HepG2 (cell line): ENCODE measurements around the gene INKA1. TPM values are rescaled to one million over a fixed set of nuclear protein-coding genes. Genes with fewer than 3 reads are reported as not detected.

ENCODE experiments used
- ATAC-seq: fragments of 200-7000 bp; cut with Tn5 transposase; 3 replicates; pipeline ENCODE4 v1.9.1; 2020; ENCODE audit warnings: mild to moderate bottlenecking, moderate library complexity
- BruUV-seq: library from RNA; stranded (reverse); fragments of 400-500 nt; replicated peaks from 2 replicates; lab custom pipeline; 2021; lab: Mats Ljungman, UMichigan
- CTCF ChIA-PET: fragments of 300-600 bp; formaldehyde crosslinking; extraction: SDS; loops from one replicate; lab custom pipeline; 2021; ENCODE audit warnings: low total read pairs, inconsistent platforms, low intra/inter-chr PET ratio; lab: Yijun Ruan, JAX
- POLR2A ChIA-PET: fragments of 350-600 bp; sonication (Branson Sonifier 250); formaldehyde crosslinking; loops from one replicate; lab custom pipeline; 2020; ENCODE audit warnings: antibody characterized with exemption, inconsistent platforms; lab: Yijun Ruan, JAX
- DNase-seq: peaks from one replicate; pipeline ENCODE4 v3.0.0-alpha.2; 2015; ENCODE audit warnings: low spot score
- FAIRE-seq: peaks from 3 replicates; lab custom pipeline; 2011; peaks lifted over from hg19 to GRCh38; lab: Jason Lieb, UNC
- H2AFZ ChIP-seq: one replicate; pipeline ENCODE4 v1.6.1; 2011; ENCODE audit warnings: low read length, inconsistent platforms
- H3K27ac ChIP-seq: fragments of 300-600 bp; 3 replicates; pipeline ENCODE4 v1.8.0; 2011; ENCODE audit warnings: mixed run types, mild to moderate bottlenecking, mixed read lengths, low read length, inconsistent platforms; ENCODE audit not compliant: insufficient read depth; ENCODE audit errors: extremely low read length
- H3K27me3 ChIP-seq, 2 experiments: fragments of 200-600 bp in 1 of 2; 2 replicates in 1 of 2; 3 replicates in 1 of 2; pipeline versions ENCODE4 v1.6.0 to v1.8.0; 2011; ENCODE audit warnings: low read length in 2 of 2, mild to moderate bottlenecking in 2 of 2, moderate library complexity in 2 of 2, inconsistent platforms in 1 of 2; ENCODE audit not compliant: insufficient read depth in 2 of 2, control insufficient read depth in 1 of 2
- H3K36me3 ChIP-seq, 2 experiments: fragments of 200-600 bp in 1 of 2; replicated peaks in 1 of 2; 2 replicates in 1 of 2; 3 replicates in 1 of 2; pipeline versions ENCODE4 v1.5.1 to v1.8.0; 2011; ENCODE audit warnings: low read length in 2 of 2, inconsistent platforms in 1 of 2; ENCODE audit not compliant: insufficient read depth in 2 of 2, control insufficient read depth in 1 of 2
- H3K4me1 ChIP-seq: 2 replicates; pipeline ENCODE4 v1.5.1; 2012; ENCODE audit warnings: low read length, inconsistent platforms; ENCODE audit not compliant: insufficient read depth
- H3K4me2 ChIP-seq: 2 replicates; pipeline ENCODE4 v1.6.0; 2011; ENCODE audit warnings: low read depth, low read length, inconsistent platforms
- H3K4me3 ChIP-seq, 3 experiments: fragments of 200-600 bp in 1 of 3; sonication (generic), shearing (Covaris generic) in 1 of 3; replicated peaks in 1 of 3; 2 replicates each; pipeline ENCODE4 v1.5.1; 2011 to 2016; ENCODE audit warnings: low read length in 3 of 3, inconsistent platforms in 2 of 3, low read depth in 2 of 3, mild to moderate bottlenecking in 2 of 3, control low read depth in 1 of 3, mixed read lengths in 1 of 3; ENCODE audit not compliant: insufficient read depth in 1 of 3
- H3K79me2 ChIP-seq: one replicate; pipeline ENCODE4 v1.6.1; 2011; ENCODE audit warnings: low read length, inconsistent platforms; ENCODE audit not compliant: insufficient read depth
- H3K9ac ChIP-seq: 2 replicates; pipeline ENCODE4 v1.6.0; 2011; ENCODE audit warnings: mild to moderate bottlenecking, low read depth, low read length, inconsistent platforms; ENCODE audit not compliant: insufficient read depth
- H3K9me3 ChIP-seq: 2 replicates; pipeline ENCODE4 v1.5.1; 2012; ENCODE audit warnings: mild to moderate bottlenecking, low read length
- H4K20me1 ChIP-seq: 2 replicates; pipeline ENCODE4 v1.6.0; 2011; ENCODE audit warnings: inconsistent platforms, mild to moderate bottlenecking, low read length, moderate library complexity; ENCODE audit not compliant: insufficient read depth
- HDAC1 ChIP-seq: sonication (generic); formaldehyde crosslinking; IDR thresholded peaks from 2 replicates; pipeline ENCODE4 v1.5.1; 2020; ENCODE audit warnings: mild to moderate bottlenecking, missing genetic modification reagents
- MIXL1 ChIP-seq: IDR thresholded peaks from 2 replicates; pipeline ENCODE4 v1.6.1; 2016
- NPAS2 ChIP-seq: sonication (generic); formaldehyde crosslinking; IDR thresholded peaks from 2 replicates; pipeline ENCODE4 v1.8.0; 2022; ENCODE audit warnings: mild to moderate bottlenecking, missing genetic modification reagents, borderline replicate concordance
- RBFOX2 ChIP-seq: fragments of 200-400 bp; formaldehyde crosslinking; IDR thresholded peaks from 2 replicates; pipeline ENCODE4 v1.6.1; 2017; ENCODE audit warnings: low read depth, mild to moderate bottlenecking, low read length
- ZNF12 ChIP-seq: sonication (generic); formaldehyde crosslinking; IDR thresholded peaks from 2 replicates; pipeline ENCODE4 v1.5.0; 2020; ENCODE audit warnings: missing genetic modification reagents
- ZNF431 ChIP-seq: sonication (generic); formaldehyde crosslinking; IDR thresholded peaks from 2 replicates; pipeline ENCODE4 v1.9.0; 2022; ENCODE audit warnings: missing genetic modification reagents, low read depth, mild to moderate bottlenecking, borderline replicate concordance
- ZNF614 ChIP-seq: IDR thresholded peaks from 2 replicates; pipeline ENCODE4 v1.6.1; 2018; ENCODE audit warnings: missing biosample characterization, missing genetic modification reagents, inconsistent platforms, borderline replicate concordance
- WGBS: methylation state at CpG from one replicate; pipeline ENCODE4 v1.1.6; 2017; ENCODE audit warnings: low lambda C conversion rate; 5-methylcytosine and 5-hydroxymethylcytosine counted together
- in situ Hi-C: cut with HindIII; loops from 2 replicates; pipeline ENCODE4 v1.10.0; 2017; ENCODE audit warnings: low pct_unique_long_range_greater_than_20kb; ENCODE audit not compliant: extremely low pct_ligation_motif_present
- intact Hi-C: fragments of 100-400 bp; cut with micrococcal nuclease; formaldehyde crosslinking; loops from one replicate; pipeline ENCODE4 v1.10.0; 2022; ENCODE audit not compliant: unreplicated experiment
- polyA plus RNA-seq, 8 experiments: library from polyadenylated mRNA; depleted of rRNA in 3 of 8; stranded (reverse) in 7 of 8; unstranded in 1 of 8; fragments of >200 nt; fragmentation: Illumina TruSeq in 4 of 8; extraction: Trizol in 4 of 8; gene quantifications; 2 replicates each; pipeline versions ENCODE4 v1.2.1 to v1.2.3, GENCODE V29; 2011 to 2016; ENCODE audit warnings: low read depth in 4 of 8, missing spikeins in 1 of 8, mixed read lengths in 1 of 8; ENCODE audit not compliant: insufficient read depth in 1 of 8
- total RNA-seq, 5 experiments: library from RNA; depleted of rRNA; stranded (reverse); fragments of >200 nt; fragmentation: Illumina TruSeq; extraction: Trizol; gene quantifications; 2 replicates each; pipeline ENCODE4 v1.2.3, GENCODE V29; 2016; ENCODE audit warnings: low read depth in 1 of 5
- TF ChIP-seq, protein P1 (sequence below): sonication (generic); formaldehyde crosslinking; IDR thresholded peaks from 2 replicates; pipeline ENCODE4 v1.4.0; 2020; ENCODE audit warnings: low read depth, mild to moderate bottlenecking, missing genetic modification reagents
- TF ChIP-seq, protein P2 (sequence below): sonication (generic); formaldehyde crosslinking; conservative IDR thresholded peaks from 2 replicates; pipeline ENCODE4 v1.4.0; 2020; ENCODE audit warnings: missing genetic modification reagents
- TF ChIP-seq, protein P3 (sequence below): sonication (generic); formaldehyde crosslinking; IDR thresholded peaks from 2 replicates; pipeline ENCODE4 v1.8.0; 2022; ENCODE audit warnings: mild to moderate bottlenecking, missing genetic modification reagents, moderate library complexity

The INKA1 gene
- total and polyA plus RNA-seq, 2 of the 13 experiments (the other 11 are each of a cell fraction or from before 2014, with no cell fraction given): 0.22 to 0.41 TPM

DNA sequence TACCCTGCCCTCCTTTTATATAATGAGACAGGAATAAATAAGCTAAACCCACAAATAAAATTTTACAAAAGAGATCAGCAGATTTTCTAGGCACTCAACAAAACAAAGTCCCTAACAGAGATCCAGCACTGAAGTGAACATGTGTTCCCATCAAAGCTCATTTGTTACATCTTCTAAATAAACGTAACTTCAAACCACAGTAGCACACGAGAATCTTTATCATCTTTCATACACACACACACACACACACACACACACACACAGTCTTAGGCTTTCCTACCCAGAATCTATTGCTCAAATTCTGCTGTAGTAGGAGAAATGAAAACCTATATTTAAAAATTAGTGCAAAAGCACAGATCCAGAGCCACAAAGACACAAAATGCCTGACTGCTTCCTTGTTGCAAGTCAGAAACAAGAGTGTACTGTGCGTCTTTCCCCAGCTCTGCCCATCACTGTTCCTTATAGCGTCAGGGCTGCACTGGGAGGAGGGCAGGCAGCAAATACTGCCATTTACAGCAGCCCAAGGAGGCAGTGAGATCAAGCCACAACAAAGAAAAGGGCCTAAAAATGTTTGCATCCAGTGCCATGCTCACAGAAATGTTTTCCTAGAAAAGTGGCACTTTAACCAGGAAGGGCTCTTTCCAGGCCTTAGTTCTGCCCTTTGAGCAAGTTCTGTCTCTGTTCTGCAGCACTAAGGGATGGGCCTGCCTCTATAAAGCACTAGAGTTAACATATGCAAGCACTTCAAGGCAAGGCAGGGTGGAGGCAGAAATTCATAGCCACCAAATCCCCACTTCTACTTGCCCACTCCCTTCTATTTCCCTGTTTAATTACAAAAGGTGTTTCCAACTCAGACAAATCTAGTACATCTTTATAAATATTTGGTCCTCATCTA lies 22.7 kb upstream of the INKA1 start:
- POLR2A ChIA-PET: no interaction called here
- H2AFZ ChIP-seq: no peak overlapping the region
- DNase-seq (no peak), FAIRE-seq (no peak), ATAC-seq (peak; percentile 30; the same call in 1 of the 3 replicates)
- BruUV-seq: no TSS peak
- 81% methylated on average over 4 of the region's 4 CpGs for WGBS
- H3K4me1 ChIP-seq: peaks cover 47% of the 10 kb centered on the region
- CTCF ChIA-PET: no interaction called here
- H3K4me2 ChIP-seq: peak overlapping the region; percentile 25
- H3K27me3 ChIP-seq: no peaks in the 10 kb centered on the region
- TF ChIP-seq ZNF12 (CRISPR knock-in tag) (peak; percentile 49; the same call in 1 of the 2 replicates), ZNF614 (no peak), ZNF431 (no peak), MIXL1 (CRISPR knock-in tag) (no peak), HDAC1 (CRISPR knock-in tag) (no peak), NPAS2 (CRISPR knock-in tag) (no peak), RBFOX2 (peak; percentile 33; the same call in 1 of the 2 replicates)
- TF ChIP-seq, protein P1, sequence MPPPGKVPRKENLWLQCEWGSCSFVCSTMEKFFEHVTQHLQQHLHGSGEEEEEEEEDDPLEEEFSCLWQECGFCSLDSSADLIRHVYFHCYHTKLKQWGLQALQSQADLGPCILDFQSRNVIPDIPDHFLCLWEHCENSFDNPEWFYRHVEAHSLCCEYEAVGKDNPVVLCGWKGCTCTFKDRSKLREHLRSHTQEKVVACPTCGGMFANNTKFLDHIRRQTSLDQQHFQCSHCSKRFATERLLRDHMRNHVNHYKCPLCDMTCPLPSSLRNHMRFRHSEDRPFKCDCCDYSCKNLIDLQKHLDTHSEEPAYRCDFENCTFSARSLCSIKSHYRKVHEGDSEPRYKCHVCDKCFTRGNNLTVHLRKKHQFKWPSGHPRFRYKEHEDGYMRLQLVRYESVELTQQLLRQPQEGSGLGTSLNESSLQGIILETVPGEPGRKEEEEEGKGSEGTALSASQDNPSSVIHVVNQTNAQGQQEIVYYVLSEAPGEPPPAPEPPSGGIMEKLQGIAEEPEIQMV (CRISPR knock-in tag): no peak
- TF ChIP-seq, protein P2, sequence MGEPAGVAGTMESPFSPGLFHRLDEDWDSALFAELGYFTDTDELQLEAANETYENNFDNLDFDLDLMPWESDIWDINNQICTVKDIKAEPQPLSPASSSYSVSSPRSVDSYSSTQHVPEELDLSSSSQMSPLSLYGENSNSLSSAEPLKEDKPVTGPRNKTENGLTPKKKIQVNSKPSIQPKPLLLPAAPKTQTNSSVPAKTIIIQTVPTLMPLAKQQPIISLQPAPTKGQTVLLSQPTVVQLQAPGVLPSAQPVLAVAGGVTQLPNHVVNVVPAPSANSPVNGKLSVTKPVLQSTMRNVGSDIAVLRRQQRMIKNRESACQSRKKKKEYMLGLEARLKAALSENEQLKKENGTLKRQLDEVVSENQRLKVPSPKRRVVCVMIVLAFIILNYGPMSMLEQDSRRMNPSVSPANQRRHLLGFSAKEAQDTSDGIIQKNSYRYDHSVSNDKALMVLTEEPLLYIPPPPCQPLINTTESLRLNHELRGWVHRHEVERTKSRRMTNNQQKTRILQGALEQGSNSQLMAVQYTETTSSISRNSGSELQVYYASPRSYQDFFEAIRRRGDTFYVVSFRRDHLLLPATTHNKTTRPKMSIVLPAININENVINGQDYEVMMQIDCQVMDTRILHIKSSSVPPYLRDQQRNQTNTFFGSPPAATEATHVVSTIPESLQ (CRISPR knock-in tag): no peak
- TF ChIP-seq, protein P3, sequence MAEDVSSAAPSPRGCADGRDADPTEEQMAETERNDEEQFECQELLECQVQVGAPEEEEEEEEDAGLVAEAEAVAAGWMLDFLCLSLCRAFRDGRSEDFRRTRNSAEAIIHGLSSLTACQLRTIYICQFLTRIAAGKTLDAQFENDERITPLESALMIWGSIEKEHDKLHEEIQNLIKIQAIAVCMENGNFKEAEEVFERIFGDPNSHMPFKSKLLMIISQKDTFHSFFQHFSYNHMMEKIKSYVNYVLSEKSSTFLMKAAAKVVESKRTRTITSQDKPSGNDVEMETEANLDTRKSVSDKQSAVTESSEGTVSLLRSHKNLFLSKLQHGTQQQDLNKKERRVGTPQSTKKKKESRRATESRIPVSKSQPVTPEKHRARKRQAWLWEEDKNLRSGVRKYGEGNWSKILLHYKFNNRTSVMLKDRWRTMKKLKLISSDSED (CRISPR knock-in tag): no peak
- in situ Hi-C loops: no loop called here
- peaks cover 73% of the 10 kb centered on the region for H3K79me2 ChIP-seq
- peak overlapping the region; percentile 60 for H3K27ac ChIP-seq
- H4K20me1 ChIP-seq: peaks cover 9% of the 10 kb centered on the region; the same call in 1 of the 2 replicates
- H3K9me3 ChIP-seq: no peaks in the 10 kb centered on the region
- H3K36me3 ChIP-seq: peaks cover 3 to 24% of the 10 kb centered on the region in 2 experiments
- H3K9ac ChIP-seq: no peak overlapping the region
- intact Hi-C loops: no loop called here
- no peak overlapping the region for H3K4me3 ChIP-seq
